B cell (primary cell): ENCODE data around the gene CMPK1.

Experiments
- CTCF ChIP-seq: fragments of 200-600 bp; IDR thresholded peaks from one replicate; pipeline ENCODE4 v1.8.0; 2022; ENCODE audit warnings: antibody characterized with exemption, mild to moderate bottlenecking
- EZH2 ChIP-seq: IDR thresholded peaks from 2 replicates; pipeline ENCODE4 v1.6.1; 2012; ENCODE audit warnings: borderline replicate concordance, low read depth, mild to moderate bottlenecking, moderate library complexity, low read length; ENCODE audit not compliant: insufficient read depth, poor library complexity, severe bottlenecking

- TF ChIP-seq CTCF (no peak), EZH2 (no peak)
These were observed 14.7 kb downstream of the CMPK1 start for GRCh38 chr1:47348246-47348645.
